Measurements from ENCODE around the gene PSMA2.
A peak's percentile ranks its signal among the peaks of the same experiment; 100 is the strongest.

GRCh38 chr7:42972699-42973500, 40.9 kb upstream of the PSMA2 start:
- TF ChIP-seq CTCF (IDR thresholded peaks at IDR 0.05) (no peak), POLR2AphosphoS5 (IDR thresholded peaks at IDR 0.05) (peak in 2 of 3 donors; percentile 65 to 88), EP300 (IDR thresholded peaks at IDR 0.05) (no peak), POLR2A (IDR thresholded peaks at IDR 0.05) (no peak)

Data from stomach (tissue), 4 donors.